ENCODE data around the gene SHANK3. TPM values are rescaled to one million over a fixed set of nuclear protein-coding genes. Genes with fewer than 3 reads are reported as not detected.

The SHANK3 gene
- total and polyA plus RNA-seq, 2 of the 4 experiments (the other 2 are of a cell fraction) = 0.18 to 1.5 TPM

DNA sequence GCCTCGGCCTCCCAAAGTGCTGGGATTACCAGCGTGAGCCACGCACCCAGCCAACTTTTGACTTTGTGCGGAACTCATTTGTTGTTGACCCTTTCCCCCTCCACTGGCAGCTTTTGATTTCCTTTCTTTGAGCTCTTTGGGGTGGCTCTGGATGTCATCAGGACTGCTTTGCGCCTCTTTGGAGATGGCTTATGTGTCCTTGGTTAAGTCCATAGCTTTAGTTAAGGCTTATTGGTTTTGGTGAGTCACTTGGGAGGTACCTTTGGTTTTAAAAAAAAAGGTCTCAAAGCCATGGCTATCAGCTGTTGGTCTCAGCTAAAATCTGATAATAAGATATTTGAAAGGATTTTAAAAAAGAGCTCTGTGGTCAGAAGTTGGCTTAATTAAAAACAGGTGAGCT, 39.5 kb upstream of the SHANK3 start:
- Histone ChIP-seq H3K56ac (ENCODE audit: extremely low read depth, insufficient read depth, low read length) (no peak overlapping the region), H3K14ac (replicated peaks; ENCODE audit: low read depth, low read length) (no peak overlapping the region), H2AK5ac (ENCODE audit: low read depth, low read length) (no peak overlapping the region), H2BK120ac (ENCODE audit: low read depth, low read length) (no peak overlapping the region), H2BK5ac (ENCODE audit: low read depth, low read length, poor library complexity, severe bottlenecking) (no peak overlapping the region), H2BK20ac (ENCODE audit: low read depth, low read length) (no peak overlapping the region), H2AFZ (replicated peaks; ENCODE audit: low read length, poor library complexity) (no peak overlapping the region), H2BK15ac (ENCODE audit: low read depth, low read length) (no peak overlapping the region), H3K27ac (ENCODE audit: insufficient read depth, low read length) (no peak overlapping the region), H3K9ac (ENCODE audit: low read depth, low read length) (no peak overlapping the region), H3K4ac (ENCODE audit: low read depth, low read length) (no peak overlapping the region), H4K5ac (ENCODE audit: low read depth, low read length) (no peak overlapping the region), H4K8ac (ENCODE audit: low read depth in 2 of 2, low read length in 2 of 2) (no peak overlapping the region), H3K9me1 (ENCODE audit: insufficient read depth, low read length) (peaks cover 6% of the 10 kb centered on the region), H3K23ac (ENCODE audit: low read depth, low read length) (no peak overlapping the region), H3K4me1 (ENCODE audit: control insufficient read depth, insufficient read depth, low read length) (peaks cover 6% of the 10 kb centered on the region; the same call in 1 of the 2 replicates), H4K91ac (ENCODE audit: insufficient read depth, low read depth, low read length) (no peak overlapping the region), H3K4me3 (ENCODE audit: insufficient read depth, low read depth, low read length) (no peak overlapping the region), H3K36me3 (ENCODE audit: control insufficient read depth, insufficient read depth, low read length) (no peaks in the 10 kb centered on the region), H3K18ac (ENCODE audit: low read depth, low read length) (no peak overlapping the region), H3K27me3 (ENCODE audit: control insufficient read depth, insufficient read depth, low read length) (peaks cover 13% of the 10 kb centered on the region), H3K79me1 (ENCODE audit: low read depth in 1 of 2, low read length in 2 of 2) (peaks cover 6 to 7% of the 10 kb centered on the region in 2 experiments; a peak in 2 of 4 replicates), H3K4me2 (ENCODE audit: low read depth, low read length) (no peak overlapping the region), H2AK9ac (replicated peaks; ENCODE audit: low read depth, low read length, poor library complexity) (no peak overlapping the region), H4K20me1 (ENCODE audit: insufficient read depth, low read length) (0 out of 2 replicates have a peak, but pooled peaks cover 4% of the 10 kb centered on the region), H3K9me3 (ENCODE audit: control insufficient read depth, insufficient read depth, low read length) (no peaks in the 10 kb centered on the region)
- DNase-seq = no peak
- POLR2A ChIA-PET (ENCODE audit: unreplicated experiment) = no interaction called here
- intact Hi-C loops (cut with micrococcal nuclease) = no loop called here
- TF ChIP-seq MAFK (IDR thresholded peaks at IDR 0.05; ENCODE audit: low read depth, low read length) (no peak), BHLHE40 (IDR thresholded peaks at IDR 0.05; ENCODE audit: low read depth, low read length) (no peak), MAZ (IDR thresholded peaks at IDR 0.05; ENCODE audit: borderline replicate concordance, low read depth, low read length) (no peak), RCOR1 (IDR thresholded peaks at IDR 0.05; ENCODE audit: insufficient replicate concordance, low read length) (no peak), SMC3 (IDR thresholded peaks at IDR 0.05; ENCODE audit: low read depth, low read length) (no peak)
- no TSS peak for BruUV-seq (replicated peaks)
- dilution Hi-C loops (cut with HindIII; ENCODE audit: low sequenced_read_pairs, unreplicated experiment) = no loop called here
- CTCF ChIA-PET = no interaction called here
- in situ Hi-C loops (cut with MboI; ENCODE audit: low sequenced_read_pairs) = no loop called here
- WGBS, 2 experiments (ENCODE audit: extremely low coverage in 2 of 2, insufficient read length in 1 of 2) = no CpG with 5 or more reads among the region's 5 CpGs
- no peak for ATAC-seq (ENCODE audit: low read depth)

Measured in IMR-90 (cell line).